MM.1S (cell line): ENCODE results near the gene NDUFS2.

Experiments used
- DNase-seq: peaks from one replicate; pipeline ENCODE4 v3.0.0-alpha.2; 2015
- H2AFZ ChIP-seq: fragments of 300-600 bp; sonication (generic); 2 replicates; pipeline ENCODE4 v1.6.0; 2016; ENCODE audit warnings: antibody characterized with exemption, low read length
- H3F3A ChIP-seq: fragments of 300-600 bp; sonication (generic); 2 replicates; pipeline ENCODE4 v1.6.1; 2016; ENCODE audit warnings: mild to moderate bottlenecking, antibody characterized with exemption, low read length, moderate library complexity, mixed read lengths; ENCODE audit not compliant: insufficient read depth
- H3K27ac ChIP-seq: fragments of 300-600 bp; sonication (generic); 2 replicates; pipeline ENCODE4 v1.5.1; 2016; ENCODE audit warnings: mild to moderate bottlenecking, low read length
- H3K27me3 ChIP-seq: fragments of 300-600 bp; sonication (generic); replicated peaks from 2 replicates; pipeline ENCODE4 v1.6.0; 2016; ENCODE audit warnings: low read length; ENCODE audit not compliant: insufficient read depth
- H3K36me3 ChIP-seq: fragments of 300-600 bp; sonication (generic); replicated peaks from 2 replicates; pipeline ENCODE4 v1.6.1; 2016; ENCODE audit warnings: mild to moderate bottlenecking, low read length, mixed read lengths; ENCODE audit not compliant: insufficient read depth
- H3K4me1 ChIP-seq: fragments of 300-600 bp; sonication (generic); 2 replicates; pipeline ENCODE4 v1.6.1; 2016; ENCODE audit warnings: low read length, mixed read lengths
- H3K4me2 ChIP-seq: fragments of 300-600 bp; sonication (generic); 2 replicates; pipeline ENCODE4 v1.6.0; 2016; ENCODE audit warnings: low read depth, low read length
- H3K4me3 ChIP-seq: fragments of 300-600 bp; sonication (generic); 2 replicates; pipeline ENCODE4 v1.5.1; 2016; ENCODE audit warnings: low read length, mixed read lengths
- H3K79me2 ChIP-seq: fragments of 300-600 bp; sonication (generic); 2 replicates; pipeline ENCODE4 v1.6.1; 2016; ENCODE audit warnings: mixed run types, low read length, mixed read lengths
- H3K9ac ChIP-seq: fragments of 300-600 bp; sonication (generic); 2 replicates; pipeline ENCODE4 v1.6.1; 2016; ENCODE audit warnings: low read length, mixed read lengths
- H3K9me2 ChIP-seq: fragments of 300-600 bp; sonication (generic); replicated peaks from 2 replicates; pipeline ENCODE4 v1.6.1; 2016; ENCODE audit warnings: mild to moderate bottlenecking, low read length, mixed read lengths; ENCODE audit not compliant: insufficient read depth
- H3K9me3 ChIP-seq: fragments of 300-600 bp; sonication (generic); replicated peaks from 2 replicates; pipeline ENCODE4 v1.6.1; 2016; ENCODE audit warnings: mild to moderate bottlenecking, low read length, mixed read lengths; ENCODE audit not compliant: insufficient read depth
- H4K20me1 ChIP-seq: fragments of 300-600 bp; sonication (generic); 2 replicates; pipeline ENCODE4 v1.6.1; 2016; ENCODE audit warnings: mild to moderate bottlenecking, low read length, moderate library complexity, mixed read lengths; ENCODE audit not compliant: insufficient read depth
- EZH2 ChIP-seq: fragments of 300-600 bp; sonication (generic); optimal IDR thresholded peaks from 2 replicates; pipeline ENCODE3; 2017; ENCODE audit warnings: low read depth, mild to moderate bottlenecking, antibody characterized with exemption, low read length, mixed read lengths
- EZH2phosphoT487 ChIP-seq: fragments of 300-600 bp; sonication (generic); IDR thresholded peaks from 2 replicates; pipeline ENCODE4 v1.6.1; 2018; ENCODE audit warnings: antibody characterized with exemption, low read length
- TF ChIP-seq, protein P1 (sequence below): fragments of 300-600 bp; sonication (generic); IDR thresholded peaks from 2 replicates; pipeline ENCODE4 v1.5.1; 2016; ENCODE audit warnings: antibody characterized with exemption, low read length, mixed read lengths

NDUFS2 gene

DNA sequence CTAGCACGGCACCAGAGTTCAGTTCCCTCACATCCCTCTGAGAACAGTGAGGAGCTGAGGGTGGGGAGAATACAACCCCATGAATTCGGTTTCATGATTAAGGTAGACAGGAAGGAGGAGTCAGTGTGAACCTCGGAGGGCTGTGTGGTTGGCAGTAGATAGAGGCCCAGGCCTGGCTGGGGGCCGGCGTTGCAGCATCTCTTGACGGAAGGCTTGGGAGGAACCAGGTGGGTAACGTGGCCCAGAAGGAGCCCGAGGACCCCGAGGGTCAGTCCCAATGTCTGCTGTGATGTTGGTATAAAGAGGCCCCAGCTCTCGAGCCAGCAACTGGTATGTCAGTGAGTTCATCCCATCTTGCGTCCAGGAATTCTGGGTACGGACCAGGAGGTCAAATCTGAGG is 30.5 kb upstream of the NDUFS2 start:
- H3K4me2 ChIP-seq: no peak overlapping the region
- no peak overlapping the region for H3K9ac ChIP-seq
- peaks cover 34% of the 10 kb centered on the region for H3K4me1 ChIP-seq
- no peak for DNase-seq
- no peaks in the 10 kb centered on the region for H3K27me3 ChIP-seq
- no peak overlapping the region for H2AFZ ChIP-seq
- H3K27ac ChIP-seq: no peak overlapping the region
- H4K20me1 ChIP-seq: 0 out of 2 replicates have a peak, but pooled peaks cover 6% of the 10 kb centered on the region
- peaks cover 61% of the 10 kb centered on the region for H3K79me2 ChIP-seq
- no peaks in the 10 kb centered on the region for H3K9me2 ChIP-seq
- H3K36me3 ChIP-seq: peaks cover 43% of the 10 kb centered on the region
- peaks cover 46% of the 10 kb centered on the region for H3F3A ChIP-seq
- no peak for TF ChIP-seq EZH2
- TF ChIP-seq, protein P1, sequence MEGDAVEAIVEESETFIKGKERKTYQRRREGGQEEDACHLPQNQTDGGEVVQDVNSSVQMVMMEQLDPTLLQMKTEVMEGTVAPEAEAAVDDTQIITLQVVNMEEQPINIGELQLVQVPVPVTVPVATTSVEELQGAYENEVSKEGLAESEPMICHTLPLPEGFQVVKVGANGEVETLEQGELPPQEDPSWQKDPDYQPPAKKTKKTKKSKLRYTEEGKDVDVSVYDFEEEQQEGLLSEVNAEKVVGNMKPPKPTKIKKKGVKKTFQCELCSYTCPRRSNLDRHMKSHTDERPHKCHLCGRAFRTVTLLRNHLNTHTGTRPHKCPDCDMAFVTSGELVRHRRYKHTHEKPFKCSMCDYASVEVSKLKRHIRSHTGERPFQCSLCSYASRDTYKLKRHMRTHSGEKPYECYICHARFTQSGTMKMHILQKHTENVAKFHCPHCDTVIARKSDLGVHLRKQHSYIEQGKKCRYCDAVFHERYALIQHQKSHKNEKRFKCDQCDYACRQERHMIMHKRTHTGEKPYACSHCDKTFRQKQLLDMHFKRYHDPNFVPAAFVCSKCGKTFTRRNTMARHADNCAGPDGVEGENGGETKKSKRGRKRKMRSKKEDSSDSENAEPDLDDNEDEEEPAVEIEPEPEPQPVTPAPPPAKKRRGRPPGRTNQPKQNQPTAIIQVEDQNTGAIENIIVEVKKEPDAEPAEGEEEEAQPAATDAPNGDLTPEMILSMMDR: no peak
- TF ChIP-seq EZH2phosphoT487: no peak
- no peaks in the 10 kb centered on the region for H3K9me3 ChIP-seq
- H3K4me3 ChIP-seq: no peak overlapping the region

DNA sequence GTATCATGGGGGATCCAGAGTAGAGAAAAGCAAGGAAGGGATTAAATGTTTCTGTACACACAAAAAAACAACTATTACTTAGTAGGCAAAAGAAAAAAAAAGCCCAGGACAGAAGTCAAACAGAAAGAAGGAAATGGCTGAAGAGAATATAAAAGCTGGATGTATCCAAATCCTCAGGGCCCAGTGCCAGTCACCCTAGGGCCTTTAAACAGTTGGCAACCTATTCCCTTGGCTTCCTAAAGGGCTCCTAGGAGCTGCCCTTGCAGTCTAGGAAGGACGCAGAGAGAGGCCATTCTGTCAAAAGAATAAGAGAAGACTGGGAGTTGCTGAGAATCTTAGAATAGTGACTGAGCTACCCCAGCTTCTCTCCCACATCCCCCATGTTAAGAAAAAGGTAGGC is 29.8 kb upstream of the NDUFS2 start:
- Histone ChIP-seq H2AFZ (no peak overlapping the region), H3K4me3 (no peak overlapping the region), H3K36me3 (peaks cover 43% of the 10 kb centered on the region), H3F3A (peaks cover 47% of the 10 kb centered on the region), H3K27ac (no peak overlapping the region), H3K9me3 (no peaks in the 10 kb centered on the region), H3K4me1 (peaks cover 30% of the 10 kb centered on the region), H4K20me1 (0 out of 2 replicates have a peak, but pooled peaks cover 6% of the 10 kb centered on the region), H3K4me2 (no peak overlapping the region), H3K79me2 (peaks cover 61% of the 10 kb centered on the region), H3K9ac (no peak overlapping the region), H3K27me3 (no peaks in the 10 kb centered on the region), H3K9me2 (no peaks in the 10 kb centered on the region)
- DNase-seq: no peak
- TF ChIP-seq, protein P1: no peak
- TF ChIP-seq EZH2phosphoT487 (no peak), EZH2 (no peak)

DNA sequence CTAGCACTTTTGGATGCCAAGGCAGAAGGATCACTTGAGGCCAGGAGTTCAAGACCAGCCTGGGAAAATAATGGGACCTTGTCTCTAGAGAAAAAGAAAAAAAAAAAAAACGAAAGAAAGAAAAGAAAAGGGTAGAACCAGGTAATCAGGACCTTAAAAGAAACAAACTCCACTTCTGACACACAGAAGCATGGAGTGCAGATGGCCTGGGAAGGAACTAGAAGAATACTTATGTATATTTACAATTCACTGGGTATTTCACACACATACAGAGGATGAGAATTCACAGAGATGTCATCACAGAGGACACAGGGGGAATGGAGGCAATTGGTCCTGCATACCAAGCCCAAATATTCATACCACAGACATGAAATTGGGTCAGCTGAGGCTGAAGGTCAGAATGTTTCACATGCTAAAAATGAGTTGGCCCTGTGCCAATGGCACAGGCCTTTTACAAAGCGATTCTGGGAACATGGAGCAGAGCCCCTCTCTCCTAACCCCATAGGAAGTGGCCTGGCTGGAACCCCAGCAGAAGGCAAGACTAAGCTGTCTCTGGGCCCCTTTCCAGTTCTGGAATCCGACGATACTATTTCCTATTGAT is 29.3 kb upstream of the NDUFS2 start:
- peak overlapping the region; percentile 4; the same call in 1 of the 2 replicates for H3K27ac ChIP-seq
- H3K36me3 ChIP-seq: peaks cover 43% of the 10 kb centered on the region
- H3K79me2 ChIP-seq: peaks cover 62% of the 10 kb centered on the region
- no peak overlapping the region for H2AFZ ChIP-seq
- peaks cover 50% of the 10 kb centered on the region for H3F3A ChIP-seq
- H3K9me2 ChIP-seq: no peaks in the 10 kb centered on the region
- H3K4me1 ChIP-seq: peaks cover 35% of the 10 kb centered on the region
- H3K4me2 ChIP-seq: peak overlapping the region; percentile 11; the same call in 1 of the 2 replicates
- H4K20me1 ChIP-seq: 0 out of 2 replicates have a peak, but pooled peaks cover 6% of the 10 kb centered on the region
- H3K9me3 ChIP-seq: no peaks in the 10 kb centered on the region
- H3K9ac ChIP-seq: no peak overlapping the region; the same call in 1 of the 2 replicates
- no peak for DNase-seq
- H3K27me3 ChIP-seq: no peaks in the 10 kb centered on the region
- TF ChIP-seq EZH2phosphoT487: no peak
- TF ChIP-seq, protein P1: no peak
- no peak for TF ChIP-seq EZH2
- no peak overlapping the region for H3K4me3 ChIP-seq
